HG02571 (cell line): ENCODE results near the gene PEMT.

Experiments
- ATAC-seq: cut with Tn5 transposase; IDR thresholded peaks from one replicate; pipeline ENCODE4 v1.9.1; 2021; ENCODE audit warnings: mild to moderate bottlenecking, moderate library complexity; ENCODE audit not compliant: unreplicated experiment

The PEMT gene

GRCh38 chr17:17570798-17571716 lies 20.5 kb downstream of the PEMT start:
- no peak for ATAC-seq

GRCh38 chr17:17570140-17570797 lies 21.2 kb downstream of the PEMT start:
- ATAC-seq, result no peak

- ATAC-seq, result no peak
Measured at GRCh38 chr17:17569691-17570090, 21.8 kb downstream of the PEMT start.

GRCh38 chr17:17568772-17569195 lies 22.7 kb downstream of the PEMT start:
- ATAC-seq, result no peak

- ATAC-seq, result no peak
Measured at GRCh38 chr17:17567631-17568030, 23.9 kb downstream of the PEMT start.

- ATAC-seq, result no peak
Measured at GRCh38 chr17:17566896-17567513, 24.5 kb downstream of the PEMT start.

- ATAC-seq, result no peak
Measured at GRCh38 chr17:17565471-17566339, 25.8 kb downstream of the PEMT start.

- no peak for ATAC-seq
Measured at GRCh38 chr17:17564896-17565295, 26.6 kb downstream of the PEMT start.

- no peak for ATAC-seq
Measured at GRCh38 chr17:17564323-17564722, 27.2 kb downstream of the PEMT start.

- no peak for ATAC-seq
Measured at GRCh38 chr17:17563530-17563929, 28.0 kb downstream of the PEMT start.

GRCh38 chr17:17562146-17562511 lies 29.4 kb downstream of the PEMT start:
- no peak for ATAC-seq

GRCh38 chr17:17561408-17562145 lies 29.9 kb downstream of the PEMT start:
- ATAC-seq, result no peak

- no peak for ATAC-seq
Measured at GRCh38 chr17:17560975-17561374, 30.5 kb downstream of the PEMT start.

- no peak for ATAC-seq
Measured at GRCh38 chr17:17560167-17560566, 31.3 kb downstream of the PEMT start.

GRCh38 chr17:17559164-17559563 lies 32.3 kb downstream of the PEMT start:
- ATAC-seq, result no peak

- ATAC-seq, result no peak
Measured at GRCh38 chr17:17558431-17558830, 33.1 kb downstream of the PEMT start.

GRCh38 chr17:17557796-17558195 lies 33.7 kb downstream of the PEMT start:
- no peak for ATAC-seq

GRCh38 chr17:17556671-17557070 lies 34.8 kb downstream of the PEMT start:
- no peak for ATAC-seq

- ATAC-seq, result no peak
Measured at GRCh38 chr17:17555906-17556305, 35.6 kb downstream of the PEMT start.

GRCh38 chr17:17555151-17555550 lies 36.4 kb downstream of the PEMT start:
- no peak for ATAC-seq
